Hepatocyte (in vitro differentiated cells): ENCODE measurements around the gene TCEAL4. TPM values are rescaled to one million over a fixed set of nuclear protein-coding genes. Genes with fewer than 3 reads are reported as not detected.

Source experiments
- DNase-seq: peaks from one replicate; pipeline ENCODE4 v3.0.0-alpha.2; 2016; ENCODE audit warnings: low spot score
- H2AFZ ChIP-seq: fragments of 200-600 bp; sonication (generic); 2 replicates; pipeline ENCODE4 v1.6.0; 2016; ENCODE audit warnings: antibody characterized with exemption, mild to moderate bottlenecking
- H3K27ac ChIP-seq: fragments of 200-600 bp; sonication (generic); 2 replicates; pipeline ENCODE4 v1.5.1; 2016; ENCODE audit warnings: mild to moderate bottlenecking
- H3K27me3 ChIP-seq: fragments of 200-600 bp; sonication (generic); 2 replicates; pipeline ENCODE4 v1.6.1; 2016
- H3K36me3 ChIP-seq: fragments of 200-600 bp; sonication (generic); replicated peaks from 2 replicates; pipeline ENCODE4 v1.5.1; 2016; ENCODE audit warnings: low read depth; ENCODE audit not compliant: insufficient read depth
- H3K4me1 ChIP-seq: fragments of 200-600 bp; sonication (generic); 2 replicates; pipeline ENCODE4 v1.5.1; 2016; ENCODE audit warnings: mild to moderate bottlenecking, moderate library complexity; ENCODE audit not compliant: insufficient read depth
- H3K4me2 ChIP-seq: fragments of 200-600 bp; sonication (generic); 2 replicates; pipeline ENCODE4 v1.6.0; 2016
- H3K4me3 ChIP-seq: fragments of 200-600 bp; sonication (generic); 2 replicates; pipeline ENCODE4 v1.5.1; 2016; ENCODE audit warnings: mild to moderate bottlenecking
- H3K79me2 ChIP-seq: fragments of 200-600 bp; sonication (generic); 2 replicates; pipeline ENCODE4 v1.6.0; 2017; ENCODE audit warnings: mild to moderate bottlenecking
- H3K9me2 ChIP-seq: fragments of 200-600 bp; sonication (generic); replicated peaks from 2 replicates; pipeline ENCODE4 v1.6.0; 2017; ENCODE audit warnings: mild to moderate bottlenecking; ENCODE audit not compliant: insufficient read depth
- H3K9me3 ChIP-seq: fragments of 200-600 bp; sonication (generic); 2 replicates; pipeline ENCODE4 v1.5.1; 2016; ENCODE audit warnings: low read depth, mild to moderate bottlenecking
- H4K20me1 ChIP-seq: fragments of 200-600 bp; sonication (generic); 2 replicates; pipeline ENCODE4 v1.6.0; 2016; ENCODE audit warnings: mild to moderate bottlenecking; ENCODE audit not compliant: insufficient read depth, poor library complexity, severe bottlenecking
- CTCF ChIP-seq: fragments of 200-600 bp; sonication (generic); IDR thresholded peaks from 2 replicates; pipeline ENCODE4 v1.5.1; 2016; ENCODE audit warnings: antibody characterized with exemption, mild to moderate bottlenecking; ENCODE audit not compliant: poor library complexity
- EZH2 ChIP-seq: fragments of 200-600 bp; sonication (generic); IDR thresholded peaks from 2 replicates; pipeline ENCODE4 v1.6.1; 2016; ENCODE audit warnings: antibody characterized with exemption, mild to moderate bottlenecking, borderline replicate concordance
- EZH2phosphoT487 ChIP-seq: fragments of 200-600 bp; sonication (generic); IDR thresholded peaks from one replicate; pipeline ENCODE4 v1.6.1; 2018; ENCODE audit warnings: antibody characterized with exemption, mild to moderate bottlenecking, low read depth, moderate library complexity; ENCODE audit not compliant: unreplicated experiment, severe bottlenecking
- WGBS: methylation state at CpG from one replicate; pipeline ENCODE4 v1.1.6; 2016; ENCODE audit warnings: low lambda C conversion rate; ENCODE audit errors: missing lambda C conversion rate; 5-methylcytosine and 5-hydroxymethylcytosine counted together
- polyA plus RNA-seq: library from polyadenylated mRNA; unstranded; fragments of >200 nt; fragmentation: Nextera tagmentation; extraction: Ambion mirVana; gene quantifications from 2 replicates; pipeline ENCODE4 v1.2.1, GENCODE V29; 2016
- total RNA-seq: library from RNA; depleted of rRNA; stranded (reverse); fragments of >200 nt; gene quantifications from 2 replicates; pipeline ENCODE4 v1.2.3, GENCODE V29; 2014

The TCEAL4 gene
- total and polyA plus RNA-seq, 2 experiments from 2014 or later, result 84.2 to 171 TPM

GRCh38 chrX:103607364-103608305 is 22.3 kb downstream of the TCEAL4 start, which contains the start of gene TCEAL3:
Gene TCEAL3 (plus strand): TSS chrX:103607963. CDS start chrX:103609065, 1,102 bp downstream.
- H4K20me1 ChIP-seq, result no peaks in the 10 kb centered on the region
- WGBS, result 23% methylated on average over 23 of the region's 59 CpGs
- peak; percentile 85 for DNase-seq

DNA sequence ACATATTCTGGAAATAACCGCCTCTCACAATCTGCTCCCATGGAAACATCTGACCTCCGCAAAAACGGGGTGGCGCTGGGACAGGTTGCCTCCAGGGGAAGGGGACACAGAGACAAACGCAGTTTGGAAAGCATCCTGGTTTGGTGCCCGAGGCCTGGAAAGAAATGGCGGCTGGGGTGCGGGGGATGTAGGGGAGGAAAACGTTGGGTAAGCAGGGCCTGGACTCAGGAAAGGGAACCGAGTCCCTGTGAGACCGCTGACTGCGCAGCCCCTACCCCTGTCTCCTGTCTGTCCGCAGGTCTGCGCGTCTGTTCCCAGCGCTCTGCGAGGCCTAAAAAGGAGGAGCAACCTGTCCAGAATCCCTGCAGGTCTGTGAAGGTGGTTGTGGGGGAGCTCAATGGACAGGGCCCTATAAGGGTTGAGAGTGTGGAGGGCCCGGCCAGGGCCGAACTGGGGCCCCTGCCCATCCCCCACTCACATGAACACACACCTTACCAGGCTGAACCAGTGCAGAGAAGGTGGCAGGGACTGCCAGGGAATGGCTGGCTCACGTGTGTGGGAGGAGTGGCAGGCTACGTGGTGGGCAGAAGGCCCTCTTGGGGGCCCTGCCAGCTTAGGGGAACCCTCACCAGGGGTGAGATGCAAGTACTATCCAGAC is 23.1 kb downstream of the TCEAL4 start:
- Histone ChIP-seq H4K20me1 (no peaks in the 10 kb centered on the region), H3K9me3 (no peaks in the 10 kb centered on the region), H3K4me1 (no peaks in the 10 kb centered on the region), H2AFZ (peak overlapping the region; percentile 89), H3K9me2 (no peaks in the 10 kb centered on the region), H3K79me2 (peaks cover 27% of the 10 kb centered on the region), H3K36me3 (no peaks in the 10 kb centered on the region), H3K27ac (peak overlapping the region; percentile 92), H3K4me3 (peak overlapping the region; percentile 86), H3K27me3 (no peaks in the 10 kb centered on the region), H3K4me2 (peak overlapping the region; percentile 79)
- no peak for TF ChIP-seq CTCF
- no peak for TF ChIP-seq EZH2
- no peak for TF ChIP-seq EZH2phosphoT487
- WGBS, result 28% methylated on average over 21 of the region's 21 CpGs
- DNase-seq, result no peak

More at GRCh38 chrX:103607364-103608305, 22.3 kb downstream of the TCEAL4 start, which contains the start of gene TCEAL3:
- no peaks in the 10 kb centered on the region for H3K27me3 ChIP-seq
- peak within 1 kb of the TSS; percentile 79 for H3K4me2 ChIP-seq
- no peak for TF ChIP-seq EZH2
- no peak for TF ChIP-seq CTCF
- TF ChIP-seq EZH2phosphoT487, result no peak
- H3K27ac ChIP-seq, result peak within 1 kb of the TSS; percentile 92
- H3K9me3 ChIP-seq, result no peaks in the 10 kb centered on the region
- no peaks in the 10 kb centered on the region for H3K9me2 ChIP-seq
- H3K36me3 ChIP-seq, result no peaks in the 10 kb centered on the region
- no peaks in the 10 kb centered on the region for H3K4me1 ChIP-seq
- peak within 1 kb of the TSS; percentile 86 for H3K4me3 ChIP-seq
- H3K79me2 ChIP-seq, result peaks cover 24% of the 10 kb centered on the region
- peak within 1 kb of the TSS; percentile 89 for H2AFZ ChIP-seq

DNA sequence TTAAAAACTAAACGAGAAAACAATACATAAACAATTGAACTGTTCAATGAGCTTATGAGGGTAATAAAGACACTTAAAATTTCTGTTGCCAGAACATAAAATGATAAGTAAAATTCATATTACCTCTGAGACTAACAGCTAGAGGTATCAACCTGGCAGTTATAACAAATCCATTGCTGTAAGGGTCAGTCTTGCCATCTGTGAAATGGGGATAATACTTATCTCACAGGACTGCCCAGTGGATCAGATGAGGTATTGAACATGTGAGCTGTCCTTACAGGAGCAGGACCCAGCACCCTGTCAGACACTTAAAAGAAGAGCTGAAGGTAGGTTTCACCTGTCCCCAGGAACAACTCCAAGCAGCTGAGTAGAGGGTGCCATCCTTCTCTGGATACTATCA is 25.0 kb downstream of the TCEAL4 start:
- WGBS, result 87% methylated on average over 1 of the region's 1 CpG
- Histone ChIP-seq H3K4me2 (no peak overlapping the region), H4K20me1 (no peaks in the 10 kb centered on the region), H3K27me3 (no peaks in the 10 kb centered on the region), H3K9me3 (no peaks in the 10 kb centered on the region), H3K79me2 (peaks cover 27% of the 10 kb centered on the region), H2AFZ (no peak overlapping the region), H3K27ac (no peak overlapping the region), H3K4me1 (no peaks in the 10 kb centered on the region), H3K9me2 (no peaks in the 10 kb centered on the region), H3K4me3 (no peak overlapping the region), H3K36me3 (no peaks in the 10 kb centered on the region)
- TF ChIP-seq CTCF (no peak), EZH2phosphoT487 (no peak), EZH2 (no peak)
- no peak for DNase-seq
